A549 (cell line): ENCODE data around the gene CDH4. TPM values are rescaled to one million over a fixed set of nuclear protein-coding genes. Genes with fewer than 3 reads are reported as not detected.
A peak's percentile ranks its signal among the peaks of the same experiment; 100 is the strongest.

Experiments
- ATAC-seq, 2 experiments: fragments of 200-7000 bp in 1 of 2; fragments of >200 bp in 1 of 2; cut with Nextera tagmentation in 1 of 2; cut with Tn5 transposase in 1 of 2; 3 replicates each; pipeline versions ENCODE4 v1.8.0 to v1.9.1; 2018 to 2020; ENCODE audit warnings: mild to moderate bottlenecking in 1 of 2, moderate library complexity in 1 of 2
- CTCF ChIA-PET: fragments of 300-600 bp; sonication (Branson Sonifier 250); formaldehyde crosslinking; extraction: SDS; loops from one replicate; lab custom pipeline; 2021; ENCODE audit warnings: antibody characterized with exemption, inconsistent platforms; lab: Yijun Ruan, JAX
- POLR2A ChIA-PET: fragments of 350-600 bp; formaldehyde crosslinking; extraction: SDS; loops from one replicate; lab custom pipeline; 2021; ENCODE audit warnings: antibody characterized with exemption, inconsistent platforms; lab: Yijun Ruan, JAX
- DNase-seq, 2 experiments: peaks; one replicate each; pipeline versions ENCODE4 v3.0.0 to v3.0.0-alpha.2; 2011 to 2016; ENCODE audit warnings: low read depth in 1 of 2, low spot score in 1 of 2
- FAIRE-seq: peaks from 2 replicates; lab custom pipeline; 2011; peaks lifted over from hg19 to GRCh38; lab: Jason Lieb, UNC
- H3K27ac ChIP-seq, 2 experiments: fragments of >200 bp; sonication (Bioruptor Twin); formaldehyde crosslinking; 3 replicates each; pipeline ENCODE4 v1.5.1; 2016 to 2017
- H3K4me1 ChIP-seq: fragments of >200 bp; sonication (Bioruptor Twin); formaldehyde crosslinking; 3 replicates; pipeline ENCODE4 v1.6.1; 2016
- H3K4me2 ChIP-seq: fragments of >200 bp; sonication (Bioruptor Twin); formaldehyde crosslinking; 3 replicates; pipeline ENCODE4 v1.6.1; 2016
- H3K4me3 ChIP-seq: fragments of >200 bp; sonication (Bioruptor Twin); formaldehyde crosslinking; 3 replicates; pipeline ENCODE4 v1.5.1; 2016
- H3K9me3 ChIP-seq: fragments of >200 bp; sonication (Bioruptor Twin); formaldehyde crosslinking; 3 replicates; pipeline ENCODE4 v1.6.1; 2016
- BHLHE40 ChIP-seq: IDR thresholded peaks from 2 replicates; pipeline ENCODE4 v1.6.1; 2012; ENCODE audit warnings: low read depth, low read length, inconsistent platforms
- CBX2 ChIP-seq: fragments of 200-600 bp; sonication (generic); IDR thresholded peaks from 2 replicates; pipeline ENCODE4 v1.6.1; 2016; ENCODE audit warnings: low read depth, mild to moderate bottlenecking, borderline replicate concordance
- CHD2 ChIP-seq: fragments of 150-350 bp; IDR thresholded peaks from 2 replicates; pipeline ENCODE4 v1.6.1; 2014; ENCODE audit warnings: low read length; ENCODE audit not compliant: partially characterized antibody
- CHD4 ChIP-seq: fragments of 200-600 bp; sonication (generic); IDR thresholded peaks from 2 replicates; pipeline ENCODE4 v1.6.1; 2016; ENCODE audit warnings: antibody characterized with exemption, mild to moderate bottlenecking, borderline replicate concordance
- EHMT2 ChIP-seq: fragments of 200-600 bp; sonication (generic); IDR thresholded peaks from 2 replicates; pipeline ENCODE4 v1.6.1; 2016; ENCODE audit warnings: antibody characterized with exemption, low read depth, mild to moderate bottlenecking, moderate library complexity
- ESRRA ChIP-seq: fragments of 150-350 bp; IDR thresholded peaks from 2 replicates; pipeline ENCODE4 v1.6.1; 2014; ENCODE audit warnings: mild to moderate bottlenecking, low read length, borderline replicate concordance
- FOSB ChIP-seq: fragments of 250-450 bp; sonication (Bioruptor Pico); IDR thresholded peaks from 2 replicates; pipeline ENCODE4 v1.5.0; 2020; ENCODE audit warnings: mild to moderate bottlenecking, moderate library complexity
- FOSL2 ChIP-seq, 2 experiments: fragments of 450-650 bp in 1 of 2; fragments of >200 bp in 1 of 2; sonication (Bioruptor Twin) in 1 of 2; formaldehyde crosslinking; IDR thresholded peaks; 2 replicates each; pipeline versions ENCODE4 v1.5.0 to v1.6.1; 2016 to 2020; ENCODE audit warnings: mild to moderate bottlenecking in 1 of 2, moderate library complexity in 1 of 2
- HDAC2 ChIP-seq: fragments of 200-600 bp; sonication (generic); IDR thresholded peaks from 2 replicates; pipeline ENCODE4 v1.6.1; 2016
- KDM1A ChIP-seq: fragments of 200-600 bp; sonication (generic); IDR thresholded peaks from 2 replicates; pipeline ENCODE4 v1.6.1; 2016; ENCODE audit warnings: low read depth, mild to moderate bottlenecking
- MAFK ChIP-seq: fragments of 450-650 bp; IDR thresholded peaks from 2 replicates; pipeline ENCODE4 v1.6.1; 2014; ENCODE audit not compliant: partially characterized antibody
- NFE2L2 ChIP-seq: fragments of 150-350 bp; conservative IDR thresholded peaks from 2 replicates; pipeline ENCODE4 v1.6.1; 2014; ENCODE audit warnings: low read length
- POLR2AphosphoS2 ChIP-seq: conservative IDR thresholded peaks from 2 replicates; pipeline ENCODE4 v1.6.1; 2012; ENCODE audit warnings: low read length, improper control_type of control experiment, inconsistent platforms
- RAD21 ChIP-seq, 2 experiments: fragments of >200 bp in 1 of 2; sonication (Bioruptor Twin) in 1 of 2; formaldehyde crosslinking in 1 of 2; IDR thresholded peaks in 1 of 2; conservative IDR thresholded peaks in 1 of 2; 2 replicates in 1 of 2; 3 replicates in 1 of 2; pipeline ENCODE4 v1.6.1; 2012 to 2018; ENCODE audit warnings: inconsistent platforms in 1 of 2
- RNF2 ChIP-seq: fragments of 200-600 bp; sonication (generic); IDR thresholded peaks from 2 replicates; pipeline ENCODE4 v1.6.1; 2016; ENCODE audit warnings: low read depth, mild to moderate bottlenecking, antibody characterized with exemption, moderate library complexity, borderline replicate concordance
- SMC3 ChIP-seq: fragments of >200 bp; sonication (Bioruptor Twin); formaldehyde crosslinking; IDR thresholded peaks from 3 replicates; pipeline ENCODE4 v1.6.1; 2018; ENCODE audit warnings: inconsistent platforms
- USF2 ChIP-seq: fragments of 450-650 bp; IDR thresholded peaks from 2 replicates; pipeline ENCODE4 v1.6.1; 2014; ENCODE audit warnings: antibody characterized with exemption
- ZC3H11A ChIP-seq: fragments of 450-650 bp; IDR thresholded peaks from 2 replicates; pipeline ENCODE4 v1.6.1; 2014; ENCODE audit warnings: antibody characterized with exemption, mild to moderate bottlenecking
- ZNF302 ChIP-seq: fragments of 250-450 bp; sonication (Bioruptor Pico); IDR thresholded peaks from 2 replicates; pipeline ENCODE4 v1.9.0; 2021; ENCODE audit warnings: inconsistent platforms, mild to moderate bottlenecking, moderate library complexity
- ZSCAN20 ChIP-seq: fragments of 250-450 bp; sonication (Bioruptor Pico); IDR thresholded peaks from 2 replicates; pipeline ENCODE4 v1.8.0; 2022; ENCODE audit warnings: mild to moderate bottlenecking, moderate library complexity
- WGBS: methylation state at CpG from one replicate; pipeline ENCODE4 v1.1.6; 2017; ENCODE audit errors: missing lambda C conversion rate; 5-methylcytosine and 5-hydroxymethylcytosine counted together
- polyA plus RNA-seq, 4 experiments: library from polyadenylated mRNA; depleted of rRNA in 3 of 4; stranded (reverse); fragments of >200 nt; fragmentation: RNase III in 1 of 4; extraction: RNeasy Plus Mini Kit Qiagen cat#74134 plus additional on column Dnase treatment in 1 of 4; gene quantifications; 2 replicates in 3 of 4; 3 replicates in 1 of 4; pipeline ENCODE4 v1.2.3, GENCODE V29; 2011 to 2017
- TF ChIP-seq, protein P1 (sequence below): IDR thresholded peaks from 2 replicates; pipeline ENCODE4 v1.6.1; 2012
- TF ChIP-seq, protein P2 (sequence below): fragments of >200 bp; sonication (Bioruptor Twin); formaldehyde crosslinking; IDR thresholded peaks from 3 replicates; pipeline ENCODE4 v1.5.1; 2016
- TF ChIP-seq, protein P3 (sequence below): fragments of 200-600 bp; sonication (generic); IDR thresholded peaks from 2 replicates; pipeline ENCODE4 v1.6.1; 2016; ENCODE audit warnings: antibody characterized with exemption, mild to moderate bottlenecking, moderate library complexity

The CDH4 gene
- polyA plus RNA-seq, 2 of the 4 experiments (the other 2 are of a cell fraction): 3.4 to 10.3 TPM

GRCh38 chr20:61900011-61900944 lies 648.2 kb downstream of the CDH4 start (continued):
- TF ChIP-seq USF2: no peak
- no peak for TF ChIP-seq RAD21 (conservative IDR thresholded peaks at IDR 0.05 in 1 of 2, IDR thresholded peaks at IDR 0.05 in 1 of 2)
- TF ChIP-seq MAFK: no peak
- TF ChIP-seq, protein P1, sequence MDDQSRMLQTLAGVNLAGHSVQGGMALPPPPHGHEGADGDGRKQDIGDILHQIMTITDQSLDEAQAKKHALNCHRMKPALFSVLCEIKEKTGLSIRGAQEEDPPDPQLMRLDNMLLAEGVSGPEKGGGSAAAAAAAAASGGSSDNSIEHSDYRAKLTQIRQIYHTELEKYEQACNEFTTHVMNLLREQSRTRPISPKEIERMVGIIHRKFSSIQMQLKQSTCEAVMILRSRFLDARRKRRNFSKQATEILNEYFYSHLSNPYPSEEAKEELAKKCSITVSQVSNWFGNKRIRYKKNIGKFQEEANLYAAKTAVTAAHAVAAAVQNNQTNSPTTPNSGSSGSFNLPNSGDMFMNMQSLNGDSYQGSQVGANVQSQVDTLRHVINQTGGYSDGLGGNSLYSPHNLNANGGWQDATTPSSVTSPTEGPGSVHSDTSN: no peak
- no peak for TF ChIP-seq ZSCAN20 (CRISPR knock-in tag)
- TF ChIP-seq EHMT2: no peak

GRCh38 chr20:61900945-61901293 lies 648.9 kb downstream of the CDH4 start:
- WGBS: 68% methylated on average over 4 of the region's 4 CpGs
- no peaks in the 10 kb centered on the region for H3K9me3 ChIP-seq
- TF ChIP-seq ZC3H11A: no peak
- TF ChIP-seq ESRRA: no peak
- TF ChIP-seq RNF2: no peak
- TF ChIP-seq FOSL2 (IDR thresholded peaks at IDR 0.05): no peak
- TF ChIP-seq FOSL2 (CRISPR knock-in tag; IDR thresholded peaks at IDR 0.05): no peak
- no peak for TF ChIP-seq CHD2
- TF ChIP-seq, protein P2, sequence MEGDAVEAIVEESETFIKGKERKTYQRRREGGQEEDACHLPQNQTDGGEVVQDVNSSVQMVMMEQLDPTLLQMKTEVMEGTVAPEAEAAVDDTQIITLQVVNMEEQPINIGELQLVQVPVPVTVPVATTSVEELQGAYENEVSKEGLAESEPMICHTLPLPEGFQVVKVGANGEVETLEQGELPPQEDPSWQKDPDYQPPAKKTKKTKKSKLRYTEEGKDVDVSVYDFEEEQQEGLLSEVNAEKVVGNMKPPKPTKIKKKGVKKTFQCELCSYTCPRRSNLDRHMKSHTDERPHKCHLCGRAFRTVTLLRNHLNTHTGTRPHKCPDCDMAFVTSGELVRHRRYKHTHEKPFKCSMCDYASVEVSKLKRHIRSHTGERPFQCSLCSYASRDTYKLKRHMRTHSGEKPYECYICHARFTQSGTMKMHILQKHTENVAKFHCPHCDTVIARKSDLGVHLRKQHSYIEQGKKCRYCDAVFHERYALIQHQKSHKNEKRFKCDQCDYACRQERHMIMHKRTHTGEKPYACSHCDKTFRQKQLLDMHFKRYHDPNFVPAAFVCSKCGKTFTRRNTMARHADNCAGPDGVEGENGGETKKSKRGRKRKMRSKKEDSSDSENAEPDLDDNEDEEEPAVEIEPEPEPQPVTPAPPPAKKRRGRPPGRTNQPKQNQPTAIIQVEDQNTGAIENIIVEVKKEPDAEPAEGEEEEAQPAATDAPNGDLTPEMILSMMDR: no peak
- no peak for TF ChIP-seq NFE2L2
- H3K4me3 ChIP-seq: no peak overlapping the region
- ATAC-seq: no peak
- POLR2A ChIA-PET: no interaction called here
- no peaks in the 10 kb centered on the region for H3K4me1 ChIP-seq
- no peak overlapping the region for H3K27ac ChIP-seq
- DNase-seq: no peak
- CTCF ChIA-PET: interaction anchor here (1.2 to 1.6 kb wide), 2 partner anchors 9 to 38 kb away, joined by 4 to 5 read pairs; no protein-coding TSS in a partner anchor
- FAIRE-seq: no peak
- no peak overlapping the region for H3K4me2 ChIP-seq

DNA sequence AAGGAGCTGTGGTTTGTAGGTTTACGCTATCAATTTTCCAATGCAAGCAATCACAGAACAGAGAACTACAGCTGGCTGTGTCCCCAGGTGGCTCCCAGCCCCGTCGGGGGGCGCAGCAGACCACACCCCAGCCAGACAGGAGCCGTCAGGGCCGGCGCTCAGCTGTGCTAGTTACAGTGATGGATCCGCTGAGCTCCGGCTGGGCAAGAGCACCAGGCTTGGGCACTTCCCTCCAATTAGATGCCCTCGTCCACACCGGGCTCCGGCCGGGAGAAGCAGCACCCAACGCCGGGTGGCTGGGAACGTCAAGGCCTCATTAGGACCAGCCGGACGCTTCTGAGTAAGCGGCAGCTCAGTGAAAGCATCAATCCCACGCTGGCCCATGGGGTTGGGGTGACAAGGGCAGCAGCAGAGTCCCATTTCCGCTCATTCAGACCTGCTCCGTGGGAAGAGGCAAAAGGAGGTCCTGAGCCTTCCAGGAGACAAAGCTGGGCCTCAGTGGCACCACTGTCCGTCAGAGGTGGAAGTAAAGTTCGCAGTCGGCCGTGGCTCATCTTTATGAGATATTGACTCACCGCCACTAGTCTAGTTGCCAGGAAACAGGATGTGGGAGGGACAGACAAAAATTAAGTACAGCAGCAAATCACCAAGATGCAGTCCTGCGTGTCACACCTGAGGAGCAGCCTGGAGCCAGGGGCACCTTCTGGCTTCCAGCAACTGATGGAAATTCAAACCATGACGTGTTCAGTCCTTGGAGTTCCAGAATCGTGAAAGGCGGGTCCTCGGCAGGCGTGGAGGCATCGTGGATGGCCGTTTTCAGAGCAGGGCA lies 649.5 kb downstream of the CDH4 start:
- Histone ChIP-seq H3K27ac (no peak overlapping the region), H3K4me2 (no peak overlapping the region), H3K9me3 (no peaks in the 10 kb centered on the region), H3K4me3 (no peak overlapping the region), H3K4me1 (no peaks in the 10 kb centered on the region)
- ChIA-PET POLR2A (no interaction called here), CTCF (interaction anchor here (1.2 kb wide), 1 partner anchor 8 kb away, joined by 5 read pairs; no protein-coding TSS in a partner anchor)
- no peak for FAIRE-seq
- ATAC-seq: peak in 1 of 2 experiments; percentile 12; a peak in 2 of 6 replicates
- WGBS: 70% methylated on average over 28 of the region's 35 CpGs
- no peak for DNase-seq
- no peak for TF ChIP-seq POLR2AphosphoS2
- TF ChIP-seq KDM1A: no peak
- TF ChIP-seq ZSCAN20 (CRISPR knock-in tag): no peak
- TF ChIP-seq USF2: no peak
- TF ChIP-seq SMC3: no peak
- no peak for TF ChIP-seq ZNF302 (CRISPR knock-in tag)
- no peak for TF ChIP-seq CHD4
- TF ChIP-seq FOSB (CRISPR knock-in tag): no peak
- TF ChIP-seq RNF2: no peak
- TF ChIP-seq ESRRA: no peak
- no peak for TF ChIP-seq HDAC2
- TF ChIP-seq, protein P3, sequence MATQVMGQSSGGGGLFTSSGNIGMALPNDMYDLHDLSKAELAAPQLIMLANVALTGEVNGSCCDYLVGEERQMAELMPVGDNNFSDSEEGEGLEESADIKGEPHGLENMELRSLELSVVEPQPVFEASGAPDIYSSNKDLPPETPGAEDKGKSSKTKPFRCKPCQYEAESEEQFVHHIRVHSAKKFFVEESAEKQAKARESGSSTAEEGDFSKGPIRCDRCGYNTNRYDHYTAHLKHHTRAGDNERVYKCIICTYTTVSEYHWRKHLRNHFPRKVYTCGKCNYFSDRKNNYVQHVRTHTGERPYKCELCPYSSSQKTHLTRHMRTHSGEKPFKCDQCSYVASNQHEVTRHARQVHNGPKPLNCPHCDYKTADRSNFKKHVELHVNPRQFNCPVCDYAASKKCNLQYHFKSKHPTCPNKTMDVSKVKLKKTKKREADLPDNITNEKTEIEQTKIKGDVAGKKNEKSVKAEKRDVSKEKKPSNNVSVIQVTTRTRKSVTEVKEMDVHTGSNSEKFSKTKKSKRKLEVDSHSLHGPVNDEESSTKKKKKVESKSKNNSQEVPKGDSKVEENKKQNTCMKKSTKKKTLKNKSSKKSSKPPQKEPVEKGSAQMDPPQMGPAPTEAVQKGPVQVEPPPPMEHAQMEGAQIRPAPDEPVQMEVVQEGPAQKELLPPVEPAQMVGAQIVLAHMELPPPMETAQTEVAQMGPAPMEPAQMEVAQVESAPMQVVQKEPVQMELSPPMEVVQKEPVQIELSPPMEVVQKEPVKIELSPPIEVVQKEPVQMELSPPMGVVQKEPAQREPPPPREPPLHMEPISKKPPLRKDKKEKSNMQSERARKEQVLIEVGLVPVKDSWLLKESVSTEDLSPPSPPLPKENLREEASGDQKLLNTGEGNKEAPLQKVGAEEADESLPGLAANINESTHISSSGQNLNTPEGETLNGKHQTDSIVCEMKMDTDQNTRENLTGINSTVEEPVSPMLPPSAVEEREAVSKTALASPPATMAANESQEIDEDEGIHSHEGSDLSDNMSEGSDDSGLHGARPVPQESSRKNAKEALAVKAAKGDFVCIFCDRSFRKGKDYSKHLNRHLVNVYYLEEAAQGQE: no peak
- no peak for TF ChIP-seq CBX2
- TF ChIP-seq BHLHE40: no peak
